Fibroblast of villous mesenchyme (primary cell): ENCODE data around the gene DLG4. TPM values are rescaled to one million over a fixed set of nuclear protein-coding genes. Genes with fewer than 3 reads are reported as not detected.

Source experiments
- DNase-seq: peaks from one replicate; pipeline ENCODE4 v3.0.0-alpha.2; 2010; ENCODE audit warnings: low read depth
- H3K4me3 ChIP-seq: 2 replicates; pipeline ENCODE4 v1.5.1; 2011; ENCODE audit warnings: low read depth, mild to moderate bottlenecking, low read length
- CTCF ChIP-seq: IDR thresholded peaks from 2 replicates; pipeline ENCODE4 v1.5.1; 2012; ENCODE audit warnings: low read depth, mild to moderate bottlenecking, low read length; ENCODE audit not compliant: insufficient read depth
- total RNA-seq: library from RNA; depleted of rRNA; stranded (reverse); fragments of >200 nt; gene quantifications from 2 replicates; pipeline ENCODE4 v1.2.3, GENCODE V29; 2012

Gene DLG4
- total RNA-seq, 1 donor, result 14.2 TPM

GRCh38 chr17:7241090-7241733, 21.6 kb upstream of the DLG4 start:
- no peak for TF ChIP-seq CTCF
- H3K4me3 ChIP-seq, result peak overlapping the region; percentile 98
- no peak for DNase-seq

- H3K4me3 ChIP-seq, result peak overlapping the region; percentile 39
- DNase-seq, result no peak
- no peak for TF ChIP-seq CTCF
These were observed 20.7 kb upstream of the DLG4 start for GRCh38 chr17:7240375-7240774.

- peak; percentile 19 for TF ChIP-seq CTCF
- peak within 1 kb of the TSS; percentile 99 for H3K4me3 ChIP-seq
- DNase-seq, result peak; percentile 100
These were observed 19.7 kb upstream of the DLG4 start, which contains the start of gene PHF23 for GRCh38 chr17:7239091-7240027. TSS of gene PHF23 (minus strand) at chr17:7239457. CDS start at chr17:7239279, 178 bp downstream.

- no peak for TF ChIP-seq CTCF
- peak overlapping the region; percentile 99 for H3K4me3 ChIP-seq
- DNase-seq, result no peak
These were observed 18.9 kb upstream of the DLG4 start for GRCh38 chr17:7238420-7239090.

- DNase-seq, result peak; percentile 67
- no peak for TF ChIP-seq CTCF
- H3K4me3 ChIP-seq, result peak overlapping the region; percentile 99
These were observed 18.3 kb upstream of the DLG4 start for GRCh38 chr17:7237761-7238419.

- peak overlapping the region; percentile 99 for H3K4me3 ChIP-seq
- DNase-seq, result no peak
- no peak for TF ChIP-seq CTCF
These were observed 17.7 kb upstream of the DLG4 start for GRCh38 chr17:7237266-7237760.
